Heart left ventricle (tissue), 13 donors: Measurements from ENCODE around the gene KIF4B.

ENCODE experiments used
- CTCF ChIP-seq, 12 donors: fragments of 200-600 bp; sonication (generic) in 4 of 12; IDR thresholded peaks; one replicate each; pipeline versions ENCODE4 v1.5.0 to v1.8.0; 2018 to 2022; ENCODE audit warnings: antibody characterized with exemption in 12 of 12, mild to moderate bottlenecking in 5 of 12
- POLR2A ChIP-seq, 2 donors: fragments of 450-650 bp; IDR thresholded peaks; one replicate each; pipeline ENCODE4 v1.6.1; 2017; ENCODE audit warnings: antibody characterized with exemption in 2 of 2, mild to moderate bottlenecking in 2 of 2, moderate library complexity in 2 of 2
- donor health status: ischemic (EF 13 %, LVEDD 7.1; RV severe dilation, severe dysfunction).
- donor health status: DM: no; HTN: yes; CAD: no.
- donor health status: DM: no; HTN: no; CAD: no.
- donor health status: ischemic (EF 25% LVEDD 6.9; RV normal size, moderate dysfunction).
- donor health status: ischemic (EF 25% LVEDD 5.7; RV mildly dilated, moderate dysfunction).
- donor health status: ischemic (EF 35%, LVEDD 5.7; RV mildly dilated, moderate dysfunction).
- donor health status: nonischemic (EF 11% LVEDD 7.7; RV severe dilation, severe dysfunction).
- donor health status: DM: yes; HTN: yes; CAD: no.
- donor health status: PGD.
- donor health status: ischemic (EF 29% LVEDD 5.4; RV normal size, mild dysfunction).
- donor health status: nonischemic (EF 23%, LVEDD 6.1; RV moderate dilation, normal function).

GRCh38 chr5:155001523-155001922, 12.0 kb upstream of the KIF4B start:
- no peak for TF ChIP-seq CTCF (IDR thresholded peaks at IDR 0.05)
- TF ChIP-seq POLR2A (IDR thresholded peaks at IDR 0.05) = no peak
